GM23248 (cell line): ENCODE results near the gene CACNA1D. TPM values are rescaled to one million over a fixed set of nuclear protein-coding genes. Genes with fewer than 3 reads are reported as not detected.

Source experiments
- DNase-seq: peaks from one replicate; pipeline ENCODE4 v3.0.0-alpha.2; 2015
- H2AFZ ChIP-seq: fragments of 200-600 bp; sonication (generic); 2 replicates; pipeline ENCODE4 v1.6.1; 2016; ENCODE audit warnings: antibody characterized with exemption
- H3F3A ChIP-seq: fragments of 200-600 bp; sonication (generic); 2 replicates; pipeline ENCODE4 v1.6.1; 2016; ENCODE audit warnings: mild to moderate bottlenecking, antibody characterized with exemption, mixed run types; ENCODE audit not compliant: insufficient read depth
- H3K27ac ChIP-seq: fragments of 200-600 bp; sonication (generic); 2 replicates; pipeline ENCODE4 v1.5.1; 2016; ENCODE audit warnings: mild to moderate bottlenecking
- H3K27me3 ChIP-seq: fragments of 200-600 bp; sonication (generic); replicated peaks from 2 replicates; pipeline ENCODE4 v1.6.1; 2016; ENCODE audit warnings: mild to moderate bottlenecking; ENCODE audit not compliant: insufficient read depth
- H3K36me3 ChIP-seq: fragments of 200-600 bp; sonication (generic); 2 replicates; pipeline ENCODE4 v1.6.1; 2016; ENCODE audit warnings: low read depth, mild to moderate bottlenecking
- H3K4me1 ChIP-seq: fragments of 200-600 bp; sonication (generic); 2 replicates; pipeline ENCODE4 v1.6.1; 2016; ENCODE audit warnings: mild to moderate bottlenecking; ENCODE audit not compliant: insufficient read depth
- H3K4me2 ChIP-seq: fragments of 200-600 bp; sonication (generic); one replicate; pipeline ENCODE4 v1.6.1; 2016; ENCODE audit warnings: mild to moderate bottlenecking; ENCODE audit not compliant: unreplicated experiment
- H3K4me3 ChIP-seq: fragments of 200-600 bp; sonication (generic); 2 replicates; pipeline ENCODE4 v1.5.1; 2016; ENCODE audit warnings: mild to moderate bottlenecking
- H3K79me2 ChIP-seq: fragments of 200-600 bp; sonication (generic); 2 replicates; pipeline ENCODE4 v1.6.1; 2016; ENCODE audit warnings: mild to moderate bottlenecking; ENCODE audit not compliant: insufficient read depth
- H3K9ac ChIP-seq: fragments of 200-600 bp; sonication (generic); 2 replicates; pipeline ENCODE4 v1.6.1; 2016; ENCODE audit warnings: mild to moderate bottlenecking
- H3K9me2 ChIP-seq: fragments of 200-600 bp; sonication (generic); 2 replicates; pipeline ENCODE4 v1.6.1; 2016; ENCODE audit warnings: mixed run types, mild to moderate bottlenecking, moderate library complexity; ENCODE audit not compliant: insufficient read depth
- H3K9me3 ChIP-seq: fragments of 200-600 bp; sonication (generic); one replicate; pipeline ENCODE4 v1.6.1; 2017; ENCODE audit warnings: low read depth
- H4K20me1 ChIP-seq: fragments of 200-600 bp; sonication (generic); 2 replicates; pipeline ENCODE4 v1.6.0; 2016; ENCODE audit not compliant: insufficient read depth
- EZH2 ChIP-seq: fragments of 200-600 bp; sonication (generic); IDR thresholded peaks from 2 replicates; pipeline ENCODE4 v1.6.1; 2018; ENCODE audit warnings: antibody characterized with exemption, mild to moderate bottlenecking; ENCODE audit not compliant: insufficient read depth, poor library complexity, severe bottlenecking
- EZH2phosphoT487 ChIP-seq: fragments of 200-600 bp; sonication (generic); IDR thresholded peaks from 2 replicates; pipeline ENCODE4 v1.6.1; 2018; ENCODE audit warnings: antibody characterized with exemption, moderate library complexity, mild to moderate bottlenecking, low read depth; ENCODE audit not compliant: insufficient read depth
- WGBS, 2 experiments: methylation state at CpG; one replicate each; pipeline ENCODE4 v1.1.6; 2015 to 2017; ENCODE audit warnings: low lambda C conversion rate in 2 of 2, low coverage in 1 of 2; ENCODE audit errors: missing lambda C conversion rate in 2 of 2; 5-methylcytosine and 5-hydroxymethylcytosine counted together
- in situ Hi-C: fragments of 300-500 bp; cut with MboI; formaldehyde crosslinking; loops from 2 replicates; pipeline ENCODE4 v1.15.0; 2020
- polyA plus RNA-seq: library from polyadenylated mRNA; unstranded; fragments of >200 nt; fragmentation: Nextera tagmentation; extraction: Ambion mirVana; gene quantifications from 2 replicates; pipeline ENCODE4 v1.2.1, GENCODE V29; 2016
- total RNA-seq: library from RNA; depleted of rRNA; stranded (reverse); fragments of >200 nt; shearing (Covaris generic); gene quantifications from 2 replicates; pipeline ENCODE4 v1.2.3, GENCODE V29; 2014

The CACNA1D gene
- total and polyA plus RNA-seq, 2 experiments from 2014 or later = not detected

DNA sequence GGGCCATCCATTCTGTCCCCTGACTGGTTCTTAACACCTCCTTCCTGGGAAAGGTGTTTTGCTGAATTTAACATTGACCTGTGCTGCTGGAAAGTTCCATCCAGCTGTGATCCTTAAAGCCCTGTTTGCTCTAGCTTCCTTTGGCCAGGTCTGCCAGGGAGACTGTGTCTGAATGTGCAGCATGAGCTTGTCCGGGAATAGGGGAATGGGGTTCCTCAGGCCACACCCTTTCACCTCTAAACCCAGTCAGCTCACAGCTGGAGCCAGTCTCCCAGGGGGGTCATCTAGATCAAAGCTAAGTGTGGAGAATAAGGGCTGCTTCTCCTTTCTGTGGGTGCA is 177.5 kb downstream of the CACNA1D start:
- in situ Hi-C loops = no loop called here
- H2AFZ ChIP-seq = no peak overlapping the region
- H3K36me3 ChIP-seq = no peaks in the 10 kb centered on the region
- no peak for DNase-seq
- no peaks in the 10 kb centered on the region for H3F3A ChIP-seq
- no peak overlapping the region for H3K27ac ChIP-seq
- peaks cover 29% of the 10 kb centered on the region; the same call in 1 of the 2 replicates for H3K27me3 ChIP-seq
- H4K20me1 ChIP-seq = no peaks in the 10 kb centered on the region
- no peaks in the 10 kb centered on the region for H3K4me1 ChIP-seq
- no peak overlapping the region for H3K4me3 ChIP-seq
- no peak overlapping the region for H3K4me2 ChIP-seq
- H3K9me3 ChIP-seq = no peaks in the 10 kb centered on the region
- no peak overlapping the region for H3K9ac ChIP-seq
- no peaks in the 10 kb centered on the region for H3K79me2 ChIP-seq
- H3K9me2 ChIP-seq = no peaks in the 10 kb centered on the region
- WGBS, 2 experiments = 32 to 36% methylated on average over 1 of the region's 1 CpG
- TF ChIP-seq EZH2phosphoT487 (no peak), EZH2 (no peak)

DNA sequence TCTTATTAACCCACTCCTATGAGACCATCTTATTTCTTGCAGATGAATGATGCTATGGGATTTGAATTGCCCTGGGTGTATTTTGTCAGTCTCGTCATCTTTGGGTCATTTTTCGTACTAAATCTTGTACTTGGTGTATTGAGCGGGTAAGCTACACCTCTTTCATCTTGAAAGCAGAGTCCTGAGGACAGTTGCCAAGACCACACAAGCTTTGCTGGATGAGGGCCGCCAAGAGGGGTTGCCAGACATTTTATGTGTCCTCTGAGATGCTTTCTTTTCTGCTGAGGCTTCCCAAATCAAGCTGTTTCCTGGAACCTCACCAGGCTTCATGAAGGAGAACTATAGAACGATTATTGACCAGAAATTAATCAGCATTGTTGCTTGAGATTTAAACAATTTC is 178.6 kb downstream of the CACNA1D start:
- no peaks in the 10 kb centered on the region for H3K9me3 ChIP-seq
- peaks cover 22% of the 10 kb centered on the region; the same call in 1 of the 2 replicates for H3K27me3 ChIP-seq
- no peaks in the 10 kb centered on the region for H3K4me1 ChIP-seq

DNA sequence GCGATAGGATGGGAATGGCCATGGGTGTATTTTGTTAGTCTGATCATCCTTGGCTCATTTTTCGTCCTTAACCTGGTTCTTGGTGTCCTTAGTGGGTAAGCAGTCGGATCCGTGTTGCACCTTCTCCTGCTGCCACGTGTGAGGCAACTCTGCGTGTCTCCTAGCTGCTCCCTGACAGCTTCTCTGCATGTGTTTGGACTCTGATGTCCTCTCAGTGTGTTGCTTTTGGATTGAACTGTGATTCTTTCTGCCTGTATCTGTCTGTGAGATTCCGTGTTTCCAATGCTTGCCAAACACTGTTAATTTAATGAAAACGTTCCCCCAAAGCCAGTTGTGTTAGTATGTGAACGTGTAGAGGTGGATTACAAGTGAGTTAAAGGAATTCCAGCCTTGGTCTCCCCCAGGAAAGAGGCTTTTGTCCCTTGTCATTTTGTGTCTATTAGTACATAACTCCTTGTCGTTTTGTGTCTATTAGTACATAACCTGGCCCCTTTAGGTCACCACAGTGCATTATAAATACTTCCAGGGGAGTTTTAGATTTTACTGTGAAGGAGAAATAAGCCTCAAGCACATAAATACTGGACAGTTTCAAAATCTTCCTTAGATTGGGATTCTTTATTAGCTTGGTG is 179.4 kb downstream of the CACNA1D start:
- H3K4me1 ChIP-seq = no peaks in the 10 kb centered on the region
- no peak overlapping the region for H3K4me2 ChIP-seq
- WGBS, 2 experiments = 6 to 8% methylated on average over 10 of the region's 10 CpGs

More for the DNA sequence above, 178.6 kb downstream of the CACNA1D start:
- Histone ChIP-seq H3K9ac (no peak overlapping the region), H3F3A (no peaks in the 10 kb centered on the region), H3K9me2 (no peaks in the 10 kb centered on the region), H2AFZ (no peak overlapping the region), H4K20me1 (no peaks in the 10 kb centered on the region), H3K36me3 (no peaks in the 10 kb centered on the region), H3K4me3 (no peak overlapping the region), H3K4me2 (no peak overlapping the region), H3K79me2 (no peaks in the 10 kb centered on the region), H3K27ac (no peak overlapping the region)
- in situ Hi-C loops = no loop called here
- 21 to 28% methylated on average over 5 of the region's 5 CpGs for WGBS, 2 experiments
- TF ChIP-seq EZH2 (no peak), EZH2phosphoT487 (no peak)
- no peak for DNase-seq

DNA sequence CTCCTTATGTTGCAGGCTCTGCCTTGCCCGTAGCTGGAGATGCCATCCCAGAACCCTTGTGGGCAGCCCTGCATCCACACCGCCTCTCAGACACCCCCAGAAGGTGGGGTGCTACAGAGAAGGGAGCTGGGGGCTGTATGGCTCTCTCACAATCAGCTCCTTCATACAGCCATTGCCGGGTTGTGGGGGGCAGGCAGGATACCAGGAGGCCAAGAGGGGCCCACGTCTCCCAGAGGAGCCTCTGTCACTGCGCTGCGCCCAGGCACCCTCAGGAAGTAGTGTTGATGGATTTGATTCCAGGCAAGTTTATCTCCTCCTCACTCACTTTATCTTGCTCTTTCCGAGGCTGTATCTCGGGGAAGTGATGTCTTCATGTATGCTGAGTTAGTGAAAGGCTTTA is 180.2 kb downstream of the CACNA1D start:
- no peak for DNase-seq
- in situ Hi-C loops = no loop called here
- Histone ChIP-seq H3K4me3 (no peak overlapping the region), H4K20me1 (no peaks in the 10 kb centered on the region), H3K79me2 (no peaks in the 10 kb centered on the region), H3K36me3 (no peaks in the 10 kb centered on the region), H3K9me2 (no peaks in the 10 kb centered on the region), H3K9ac (no peak overlapping the region), H3F3A (no peaks in the 10 kb centered on the region), H3K4me2 (no peak overlapping the region), H3K4me1 (no peaks in the 10 kb centered on the region), H3K27ac (no peak overlapping the region), H2AFZ (no peak overlapping the region), H3K9me3 (no peaks in the 10 kb centered on the region), H3K27me3 (peaks cover 24% of the 10 kb centered on the region; the same call in 1 of the 2 replicates)
- 44 to 51% methylated on average over 8 of the region's 8 CpGs for WGBS, 2 experiments
- TF ChIP-seq EZH2 (no peak), EZH2phosphoT487 (no peak)

More for the DNA sequence above, 179.4 kb downstream of the CACNA1D start:
- in situ Hi-C loops = no loop called here
- TF ChIP-seq EZH2phosphoT487 = no peak
- no peak for TF ChIP-seq EZH2
- Histone ChIP-seq H3K36me3 (no peaks in the 10 kb centered on the region), H3F3A (no peaks in the 10 kb centered on the region), H3K9ac (no peak overlapping the region), H3K79me2 (no peaks in the 10 kb centered on the region), H3K9me2 (no peaks in the 10 kb centered on the region), H3K9me3 (no peaks in the 10 kb centered on the region), H3K27me3 (peaks cover 22% of the 10 kb centered on the region; the same call in 1 of the 2 replicates), H4K20me1 (no peaks in the 10 kb centered on the region), H2AFZ (no peak overlapping the region), H3K27ac (no peak overlapping the region), H3K4me3 (no peak overlapping the region)
- no peak for DNase-seq
